Measurements from ENCODE around the gene UCN.
"Not testable (repeated sequence)": the region's sequence is repeated elsewhere in the genome, so short reads cannot be mapped to it uniquely, and the experiment has no call there.

The UCN gene, protein sequence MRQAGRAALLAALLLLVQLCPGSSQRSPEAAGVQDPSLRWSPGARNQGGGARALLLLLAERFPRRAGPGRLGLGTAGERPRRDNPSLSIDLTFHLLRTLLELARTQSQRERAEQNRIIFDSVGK

DNA sequence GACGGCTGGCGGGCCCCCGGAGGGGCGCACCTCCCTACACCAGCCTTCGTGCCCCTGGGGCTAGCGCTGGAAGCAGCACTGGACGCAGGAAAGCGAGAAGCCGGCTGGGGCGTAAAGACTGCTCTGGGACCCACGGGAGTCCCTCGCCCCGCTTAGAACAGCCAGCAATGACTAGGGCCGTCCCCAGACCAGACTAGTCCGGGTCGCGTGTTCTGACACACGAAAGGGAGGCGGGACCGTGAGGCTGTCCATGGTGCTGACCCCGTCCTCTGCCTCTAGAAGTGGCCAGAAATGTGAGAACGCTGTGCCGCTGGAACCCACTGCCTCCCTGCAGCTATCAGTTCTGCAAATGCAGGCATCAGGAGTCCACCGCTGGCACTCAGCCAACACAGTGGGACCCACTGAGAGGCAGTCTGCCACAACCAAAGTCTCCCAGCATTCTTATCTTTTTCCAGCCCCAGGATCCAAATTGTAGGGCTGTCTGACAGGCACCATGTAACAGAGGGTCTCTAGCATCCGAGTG is at the start of gene UCN:
UCN (minus strand) TSS at position 87 of the 523 bp plus-strand sequence. CDS start 550 bp downstream, outside the sequence.
- peak; percentile 80 for DNase-seq

DNA sequence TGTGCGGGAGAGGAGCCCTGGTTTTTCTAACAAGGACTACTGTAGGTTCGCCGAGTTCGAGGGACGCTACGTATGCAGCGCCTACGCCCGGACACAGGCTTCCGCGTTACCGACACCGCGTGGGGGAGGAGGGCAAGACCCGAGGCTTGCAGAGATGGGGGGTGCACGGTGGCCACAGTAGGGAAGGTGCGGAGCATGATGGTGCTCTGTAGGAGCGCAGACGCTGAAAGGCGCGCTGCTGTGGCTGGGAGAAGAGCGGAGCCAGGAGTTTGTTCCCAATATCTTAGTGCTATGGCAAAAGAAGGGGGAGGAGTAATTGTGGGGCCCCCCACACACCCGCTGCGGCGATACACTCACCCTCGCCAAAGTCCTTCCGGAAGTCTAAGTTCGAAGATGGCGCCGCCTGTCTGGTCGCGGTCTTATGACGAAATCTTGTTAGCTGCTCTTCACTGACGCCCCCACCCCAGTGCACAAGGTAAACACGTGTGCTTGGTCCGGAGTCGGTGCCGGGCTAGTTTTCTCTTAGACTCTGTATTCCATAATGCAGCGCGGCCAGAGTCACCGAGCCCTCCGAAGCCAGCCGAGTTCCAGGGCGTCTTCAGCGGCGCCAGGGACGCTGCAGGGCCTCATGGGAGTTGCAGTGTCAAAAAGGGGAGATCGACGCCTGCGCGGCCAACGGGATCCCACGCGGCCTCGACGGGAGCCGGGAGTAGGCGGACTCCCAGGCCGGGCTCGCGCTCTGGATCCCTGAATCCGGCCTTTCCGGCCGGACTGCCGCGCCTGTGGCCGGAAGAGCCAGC is 48.3 kb upstream of the UCN start, which contains the start of gene GTF3C2:
GTF3C2 (minus strand) TSS at position 383 of the 800 bp plus-strand sequence. CDS start 13,210 bp downstream, outside the sequence.
- peak; percentile 96 for DNase-seq

DNA sequence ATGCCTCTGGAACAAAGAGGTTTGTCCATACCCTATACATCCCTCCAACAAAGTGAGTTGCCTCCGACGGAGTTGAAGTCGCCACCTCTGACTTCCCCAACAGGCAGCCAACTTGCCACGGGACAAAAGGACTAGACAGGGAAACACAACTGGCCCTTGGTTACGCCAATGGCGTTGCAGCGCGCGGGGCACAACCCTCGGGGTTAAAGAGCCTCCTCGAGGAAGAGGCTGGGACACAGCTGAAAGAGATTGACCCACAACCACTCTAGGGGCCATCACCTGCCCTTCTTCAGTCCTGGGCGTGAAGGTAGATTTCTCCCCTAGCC is 47.8 kb upstream of the UCN start:
- DNase-seq = no peak

DNA sequence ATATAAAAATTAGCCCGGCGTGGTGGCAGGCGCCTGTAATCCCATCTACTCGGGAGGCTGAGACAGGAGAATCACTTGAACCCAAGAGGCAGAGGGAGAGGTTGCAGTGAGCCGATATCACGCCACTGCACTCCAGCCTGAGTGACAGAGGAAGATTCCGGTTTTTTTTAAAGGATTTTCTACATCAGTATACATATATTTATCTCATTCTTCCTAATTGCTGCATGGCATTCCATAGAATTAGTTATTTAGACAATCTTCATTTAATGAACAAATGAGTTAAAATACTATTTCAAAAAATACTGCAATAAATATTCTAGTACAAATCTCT is 46.3 kb upstream of the UCN start:
- DNase-seq = no peak

DNA sequence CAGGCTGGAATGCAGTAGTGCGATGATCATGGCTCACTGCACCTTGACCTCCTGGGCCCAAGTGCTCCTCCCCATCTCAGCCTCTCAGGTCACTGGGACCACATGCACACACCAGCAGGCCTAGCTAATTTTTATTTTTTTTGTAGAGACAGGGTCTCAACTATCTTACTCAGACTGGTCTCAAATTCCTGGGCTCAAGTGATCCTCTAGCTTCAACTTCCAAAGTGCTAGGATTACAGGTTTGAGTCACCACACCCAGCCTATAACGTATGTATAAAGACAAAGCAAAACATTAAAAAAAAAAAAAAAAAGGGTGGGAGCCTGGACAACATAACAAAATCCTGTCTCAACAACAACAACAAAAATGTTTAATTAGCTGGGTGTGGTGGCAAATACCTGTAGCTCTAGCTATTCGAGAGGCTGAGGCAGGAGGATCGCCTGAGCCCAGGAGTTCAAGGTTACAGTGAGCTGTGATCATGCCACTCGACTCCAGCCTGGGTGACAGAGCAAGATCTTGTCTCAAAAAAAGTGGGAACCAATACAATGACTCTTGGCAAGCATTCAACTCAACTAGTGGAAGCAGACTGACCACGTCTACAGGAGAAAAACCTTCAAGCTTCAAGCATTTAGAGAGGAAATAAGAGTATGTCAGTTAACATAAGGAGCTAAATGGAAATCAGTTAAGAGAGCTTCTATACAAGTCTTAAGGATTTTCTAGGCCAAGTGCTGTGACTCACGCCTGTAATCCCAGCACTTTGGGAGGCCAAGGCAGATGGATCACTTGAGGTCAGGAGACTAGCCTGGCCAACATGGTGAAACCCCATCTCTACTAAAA is 45.7 kb upstream of the UCN start:
- no peak for DNase-seq

DNA sequence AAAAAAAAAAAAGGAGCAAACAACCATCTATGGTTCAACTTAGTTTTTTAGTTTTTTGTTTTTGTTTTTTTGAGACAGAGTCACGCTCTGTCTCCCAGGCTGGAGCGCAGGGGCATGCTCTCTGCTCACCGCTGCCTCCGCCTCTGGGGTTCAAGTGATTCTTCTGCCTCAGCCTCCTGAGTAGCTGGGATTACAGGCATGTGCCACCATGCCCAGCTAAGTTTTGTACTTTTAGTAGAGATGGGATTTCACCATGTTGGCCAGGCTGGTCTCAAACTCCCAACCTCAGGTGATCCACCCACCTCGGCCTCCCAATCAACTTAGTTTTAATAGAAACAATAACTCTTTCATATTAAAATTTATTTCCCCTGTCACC is 45.1 kb upstream of the UCN start:
- DNase-seq = not testable (repeated sequence)

DNA sequence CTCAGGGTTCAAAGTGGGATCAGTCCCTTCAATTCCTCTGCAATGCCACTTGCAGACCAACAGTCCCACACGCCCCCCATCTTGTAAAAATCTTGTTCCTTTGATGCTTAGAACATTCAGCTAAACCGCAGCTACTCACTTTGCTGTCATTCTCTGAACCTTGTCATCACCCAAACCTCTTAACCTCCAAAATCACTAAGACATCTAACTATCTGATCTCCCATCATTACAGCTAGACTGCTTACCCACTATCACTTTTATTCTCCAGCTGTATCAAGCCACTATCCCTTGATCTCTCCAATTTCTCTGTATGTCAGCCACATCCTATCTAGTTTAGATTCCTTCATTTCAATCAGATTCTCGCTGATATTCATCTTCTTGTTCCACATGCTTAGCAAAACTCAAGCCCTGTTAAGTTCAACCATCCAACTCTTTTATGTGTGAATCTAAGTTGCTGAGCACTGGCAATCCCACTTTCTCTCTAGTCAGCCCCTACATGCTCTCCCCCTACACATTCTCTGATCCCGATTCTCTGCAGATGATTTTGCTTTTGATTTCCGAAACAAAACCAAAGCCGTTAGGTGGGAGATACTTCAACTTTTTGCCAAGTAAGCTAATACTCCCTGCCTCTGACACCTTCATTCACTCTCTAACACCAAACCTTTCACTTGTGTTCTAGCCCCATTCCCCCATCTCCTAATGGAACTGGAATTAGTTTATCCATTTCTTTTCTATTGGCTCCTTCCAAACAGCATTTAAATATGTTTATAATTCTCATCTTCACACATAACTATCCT is 43.8 kb upstream of the UCN start:
- DNase-seq = no peak

DNA sequence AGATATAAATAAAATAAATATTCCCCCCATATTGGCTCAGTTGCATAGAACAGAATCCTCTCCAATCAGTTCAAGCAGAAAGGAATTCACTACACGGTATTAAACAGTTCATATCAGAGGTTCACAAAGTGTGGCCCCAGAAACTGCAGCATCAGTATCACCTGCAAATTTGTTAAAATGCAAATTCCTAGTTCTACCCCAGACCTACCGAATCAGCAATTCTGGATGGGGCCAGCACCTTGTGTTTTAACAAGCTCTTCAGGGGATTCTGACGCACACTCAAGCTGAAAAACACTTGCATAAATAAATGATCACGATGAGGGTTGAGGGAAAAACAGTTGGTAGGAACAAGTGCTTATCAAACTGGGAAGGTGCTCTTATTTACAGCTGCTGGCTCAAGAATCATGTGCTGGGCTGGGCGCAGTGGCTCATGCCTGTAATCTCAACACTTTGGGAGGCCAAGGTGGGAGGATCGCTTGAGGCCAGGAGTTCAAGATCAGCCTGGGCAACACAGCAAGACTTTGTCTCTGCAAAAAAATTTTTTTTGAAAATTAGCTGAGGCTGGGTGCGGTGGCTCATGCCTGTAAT is 42.0 kb upstream of the UCN start:
- no peak for DNase-seq

DNA sequence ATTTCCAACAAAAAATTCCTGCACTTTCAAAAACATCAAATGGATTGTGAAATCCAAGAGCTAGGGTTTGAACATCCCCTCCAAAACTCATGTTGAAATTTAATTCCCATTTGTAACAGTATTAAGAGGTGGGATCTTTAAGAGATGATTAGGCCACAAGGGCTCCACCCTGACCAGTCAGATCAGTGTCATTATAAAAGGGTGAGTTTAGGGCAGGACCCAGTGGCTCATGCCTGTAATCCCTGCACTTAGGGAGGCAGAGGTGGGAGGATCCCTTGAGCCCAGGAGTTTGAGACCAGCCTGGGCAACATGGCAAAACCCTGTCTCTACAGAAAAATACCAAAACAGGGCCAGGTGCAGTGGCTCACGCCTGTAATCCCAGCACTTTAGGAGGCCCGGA is 39.4 kb upstream of the UCN start:
- no peak for DNase-seq

DNA sequence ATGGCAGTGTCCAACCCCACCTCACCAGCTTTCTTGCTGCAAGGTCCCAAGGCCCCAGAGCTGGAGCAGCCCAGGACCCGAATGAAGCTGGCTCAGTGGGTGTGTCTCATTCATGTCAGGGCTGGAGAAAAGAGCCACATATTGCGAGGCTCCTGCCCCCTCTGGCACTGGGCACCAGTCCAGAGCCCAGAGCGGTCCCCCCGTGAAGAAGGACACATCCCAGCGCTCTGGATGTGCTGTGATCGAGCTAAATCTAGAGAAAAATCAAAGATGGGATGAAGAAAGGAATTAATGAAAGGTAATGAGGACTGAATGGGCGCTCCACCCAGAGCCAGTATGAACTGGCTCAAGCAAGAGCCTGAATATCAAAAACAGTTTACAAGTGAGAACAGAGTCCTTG is 27.9 kb upstream of the UCN start:
- no peak for DNase-seq

DNA sequence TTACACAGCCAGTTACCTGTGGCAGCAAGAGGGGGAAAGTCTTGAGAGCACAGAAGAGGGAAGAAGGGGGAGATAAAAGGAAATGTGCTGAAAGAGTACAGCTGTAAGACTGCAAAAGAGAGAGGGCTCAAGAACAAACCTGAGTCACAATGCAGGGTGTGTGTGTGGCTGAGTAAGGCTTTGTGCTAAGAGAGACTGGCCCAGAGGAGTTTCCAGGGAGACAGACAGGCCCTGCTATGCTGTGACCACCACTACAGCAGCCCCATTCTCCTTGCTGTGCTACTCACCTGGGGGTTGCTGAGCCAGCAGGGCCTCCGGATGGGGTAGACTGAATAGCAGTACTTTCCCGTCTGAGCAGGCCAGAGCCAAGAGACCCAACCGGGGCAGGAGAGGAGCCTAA is 27.1 kb upstream of the UCN start:
- no peak for DNase-seq

DNA sequence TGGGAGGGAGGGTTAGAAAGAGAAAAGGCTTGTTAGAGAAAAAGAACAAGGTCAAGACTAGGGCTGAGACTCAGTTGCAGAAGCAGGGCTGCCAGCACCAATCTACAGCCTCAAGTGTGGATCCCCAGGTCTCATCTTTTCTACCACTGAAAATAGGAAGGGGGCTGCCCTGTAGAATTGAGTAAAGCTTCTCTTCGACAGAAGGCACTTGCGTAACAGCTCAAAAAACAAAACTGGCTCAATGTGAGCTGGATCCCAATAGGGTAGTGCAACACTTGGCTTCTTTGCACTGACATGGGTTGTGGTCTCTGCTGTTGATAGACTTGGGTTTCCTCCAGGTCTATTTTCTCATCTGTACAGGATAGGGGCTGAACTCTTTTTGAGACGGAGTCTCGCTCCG is 16.5 kb upstream of the UCN start:
- DNase-seq = no peak

DNA sequence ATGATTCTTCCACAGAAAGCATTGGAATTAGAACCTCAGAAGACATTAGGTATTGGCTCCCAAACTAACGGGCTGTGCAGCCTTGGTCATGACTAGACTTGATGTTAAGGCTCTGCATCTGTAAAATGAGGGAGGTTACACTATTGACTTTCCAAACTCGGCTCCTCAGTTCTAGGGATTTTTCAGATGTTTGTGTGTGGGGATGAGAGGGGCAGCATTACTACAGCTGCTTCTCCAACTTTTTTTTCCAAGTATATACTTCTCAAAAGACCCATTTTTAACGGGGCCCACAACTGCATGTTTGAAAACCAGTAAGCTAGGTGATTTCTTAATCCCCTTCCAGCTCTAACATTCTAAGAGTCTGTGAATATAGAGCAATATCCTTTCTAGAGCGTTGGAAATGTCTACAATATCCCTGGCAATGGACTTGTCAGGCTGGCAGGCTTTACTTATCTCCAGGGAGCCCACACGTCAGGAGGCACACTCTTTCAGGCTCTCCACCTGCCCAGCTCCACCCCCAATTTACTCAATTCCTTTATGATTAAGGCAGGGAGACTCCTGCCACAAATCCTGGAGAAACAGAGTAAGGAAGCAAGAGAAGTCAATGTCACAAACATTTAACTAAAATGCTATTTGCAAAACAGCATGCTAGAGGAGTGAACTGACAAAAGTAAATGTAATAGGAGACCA is 15.5 kb upstream of the UCN start:
- DNase-seq = no peak

DNA sequence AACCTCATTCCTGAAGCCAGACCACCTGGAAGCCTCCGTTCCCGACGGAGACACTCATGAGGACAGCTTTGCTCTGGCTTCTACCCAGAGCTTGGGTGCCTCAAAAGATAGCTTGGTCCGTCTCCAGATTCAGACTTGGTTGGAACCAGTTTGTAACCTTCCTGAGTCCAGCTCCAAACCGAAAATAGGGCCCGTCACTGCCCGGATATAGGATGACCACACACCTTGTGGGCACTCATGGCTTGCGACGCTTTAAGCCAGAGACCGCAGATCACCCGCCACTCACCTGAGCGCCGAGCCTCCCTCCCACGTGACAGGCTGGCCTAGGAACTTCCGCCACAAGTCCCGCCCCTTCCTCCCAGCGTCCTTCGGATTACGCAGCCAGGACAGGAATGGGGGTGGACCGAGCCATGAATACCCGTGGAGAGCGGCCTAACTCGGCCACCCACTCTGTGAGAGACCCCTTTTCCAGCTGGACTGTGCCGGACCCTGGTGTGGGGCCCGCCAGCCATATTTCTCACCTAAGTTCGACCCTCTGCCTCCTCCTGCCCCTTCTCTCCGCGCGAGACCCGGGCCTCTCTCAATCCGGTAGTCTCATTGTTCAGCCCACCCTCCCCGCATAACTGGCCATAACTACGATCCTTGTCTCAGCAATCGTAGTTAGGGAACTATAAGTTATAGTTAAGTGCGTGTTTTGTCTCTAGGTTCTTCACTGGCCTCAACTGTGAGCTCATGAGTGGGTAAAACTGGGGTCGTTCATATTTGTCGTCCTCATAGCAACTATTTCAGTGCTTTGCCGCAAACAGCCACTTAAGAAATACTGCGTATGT is 14.7 kb upstream of the UCN start, which contains the start of gene MPV17:
MPV17 (minus strand) TSS at position 332 of the 830 bp plus-strand sequence. CDS start 580 bp downstream, outside the sequence.
- DNase-seq = peak; percentile 95

DNA sequence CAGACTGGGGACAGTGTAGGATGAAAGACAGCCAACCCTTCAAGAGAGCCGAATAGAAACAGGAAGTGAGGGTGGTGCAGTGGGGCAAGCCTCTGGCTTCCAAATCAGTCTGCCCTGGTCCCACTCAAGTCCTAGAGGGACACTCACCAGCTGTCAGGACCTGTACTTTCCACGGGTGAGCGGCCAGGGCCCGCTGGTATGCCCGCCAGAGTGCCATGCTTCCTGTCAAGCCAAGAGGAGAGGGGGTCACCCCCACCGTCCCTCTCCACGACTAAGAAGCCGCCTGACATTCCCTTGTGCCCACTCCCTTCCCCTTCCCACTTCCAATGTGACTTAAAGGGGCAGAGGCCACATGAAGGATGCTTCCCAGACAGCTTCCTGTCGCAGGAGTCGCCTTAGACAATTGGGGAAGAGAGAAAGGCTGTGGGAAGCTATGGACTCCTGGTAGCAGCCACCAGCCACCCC is 14.1 kb upstream of the UCN start:
- no peak for DNase-seq

DNA sequence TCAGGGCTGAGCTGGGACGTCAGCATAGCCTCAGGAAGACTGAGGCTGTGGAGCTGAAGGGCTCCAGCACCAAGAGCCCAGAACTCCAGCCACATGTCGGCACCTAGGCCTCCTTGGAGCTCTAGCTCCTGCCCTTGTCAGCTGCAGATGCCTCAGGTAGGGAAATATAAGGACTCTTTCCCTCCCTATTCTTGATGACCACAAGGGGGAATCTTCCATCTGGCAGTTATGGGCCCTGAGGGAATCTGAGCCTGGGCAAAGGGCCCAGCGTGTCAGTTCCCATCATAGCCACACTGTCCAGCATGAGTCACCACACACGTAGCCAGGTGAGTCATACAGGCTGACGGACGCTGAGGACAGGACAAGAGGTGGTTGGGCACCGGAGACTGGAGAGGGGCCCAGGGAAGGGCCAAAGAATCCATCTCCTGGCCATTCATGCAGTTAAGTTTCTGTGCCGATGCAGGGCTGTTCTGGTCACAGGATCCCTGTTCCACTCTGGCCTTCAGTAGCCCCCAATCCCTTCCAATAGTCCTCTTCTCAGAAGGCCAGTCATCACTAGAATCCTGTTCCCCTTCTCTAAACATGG is 12.8 kb upstream of the UCN start:
- DNase-seq = peak; percentile 31

DNA sequence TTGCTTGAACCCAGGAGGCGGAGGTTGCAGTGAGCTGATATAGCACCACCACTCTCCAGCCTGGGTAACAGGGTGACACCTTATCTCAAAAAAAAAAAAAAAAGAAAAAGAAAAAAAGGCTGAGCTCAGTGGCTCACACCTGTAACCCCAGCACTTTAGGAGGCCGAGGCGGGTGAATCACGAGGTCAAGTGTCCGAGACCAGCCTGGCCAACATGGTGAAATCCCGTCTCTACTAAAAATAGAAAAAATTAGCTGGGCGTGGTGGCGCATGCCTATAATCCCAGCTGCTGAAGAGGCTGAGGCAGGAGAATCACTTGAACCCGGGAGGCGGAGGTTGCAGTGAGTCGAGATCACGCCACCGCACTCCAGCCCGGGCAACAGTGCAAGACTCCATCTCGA is 11.6 kb upstream of the UCN start:
- DNase-seq = not testable (repeated sequence)

DNA sequence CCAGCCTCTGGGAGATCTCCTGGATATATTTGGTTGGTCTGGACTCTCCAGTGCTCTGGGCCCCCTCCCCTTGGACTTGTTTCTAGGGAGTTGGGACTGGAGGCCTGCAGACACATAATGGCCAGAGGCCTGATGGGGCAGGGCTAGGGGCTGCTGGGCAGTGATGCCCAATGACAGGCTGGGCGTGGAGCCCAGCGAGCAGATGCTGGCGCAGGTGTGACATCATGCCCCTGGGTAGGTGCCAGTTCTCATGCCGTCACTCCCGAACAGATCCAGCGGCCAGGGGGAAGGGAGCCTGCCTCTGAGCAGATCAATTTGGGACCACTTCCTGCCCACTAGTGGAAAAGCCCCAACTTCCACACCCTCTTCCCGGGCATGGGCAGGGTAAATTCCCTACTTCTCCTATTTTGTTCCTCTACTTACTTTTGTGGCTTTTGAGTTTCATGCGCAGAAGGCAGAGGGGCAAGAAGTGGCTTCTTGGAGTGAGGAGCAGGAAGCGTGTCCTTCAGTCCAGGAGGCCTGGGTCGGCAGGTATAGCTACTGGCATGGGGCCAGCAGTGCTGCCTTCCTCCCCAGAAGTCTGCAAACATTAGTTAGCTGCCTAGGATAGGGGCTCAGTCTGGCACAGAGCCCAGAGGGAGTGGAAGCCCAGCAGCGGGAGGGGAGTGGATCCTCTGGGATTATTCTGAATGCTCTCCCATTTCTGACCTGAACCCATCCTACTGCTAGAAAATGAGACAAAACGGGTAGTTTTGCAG is 8.6 kb upstream of the UCN start:
- DNase-seq = no peak

DNA sequence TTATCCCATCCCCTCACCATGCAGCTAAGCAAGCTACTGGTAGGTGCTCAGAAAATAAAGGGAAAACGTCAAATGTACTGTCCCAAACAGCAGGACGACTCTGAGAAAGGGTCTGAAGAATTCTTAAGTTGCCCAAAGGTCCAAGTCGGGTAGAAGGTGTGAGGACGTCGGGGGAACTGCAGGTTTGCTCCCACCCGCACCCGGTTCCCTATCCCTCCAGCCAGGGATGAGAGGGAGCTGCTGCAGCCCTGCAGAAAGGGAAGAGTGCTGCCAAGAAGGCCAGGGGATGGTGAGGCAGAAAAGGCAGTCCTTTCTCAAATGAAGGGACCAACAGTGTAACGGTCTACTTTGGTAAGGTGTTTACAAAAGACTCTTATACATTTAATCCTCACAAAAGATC is 6.9 kb upstream of the UCN start:
- DNase-seq = no peak

DNA sequence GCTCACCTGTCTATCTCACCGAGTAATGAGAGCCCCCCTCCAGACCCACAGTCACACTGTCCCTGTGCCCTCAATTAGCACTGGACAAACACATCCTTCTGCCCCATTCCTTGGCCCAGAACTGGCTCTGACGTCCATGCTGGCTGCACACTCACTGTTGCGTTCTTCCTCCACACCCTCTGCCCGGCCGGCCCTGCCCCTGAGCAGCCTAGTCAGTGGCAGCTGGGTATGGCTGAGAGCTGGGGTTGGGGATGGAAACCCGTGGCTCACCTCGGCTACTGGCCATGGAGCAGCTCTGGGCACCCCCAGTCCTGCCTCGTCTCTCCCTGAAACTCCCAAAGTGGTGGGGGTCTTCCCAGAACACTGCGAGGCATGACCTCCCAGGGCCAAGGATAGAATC is 6.5 kb upstream of the UCN start:
- no peak for DNase-seq
